ENCODE results near the gene TK1. TPM values are rescaled to one million over a fixed set of nuclear protein-coding genes. Genes with fewer than 3 reads are reported as not detected.
"Not testable (repeated sequence)": the region's sequence is repeated elsewhere in the genome, so short reads cannot be mapped to it uniquely, and the experiment has no call there.

Gene TK1
- total RNA-seq, 2 experiments from 2014 or later = 111 TPM

GRCh38 chr17:78185981-78186691, 716 bp downstream of the TK1 start:
- ChIA-PET CTCF (interaction anchor here (0.7 to 2.0 kb wide), 6 partner anchors 10 to 72 kb away, joined by 3 to 9 read pairs (median 4); no protein-coding TSS in a partner anchor), POLR2A (interaction anchor here (0.6 to 2.2 kb wide), 8 partner anchors 10 to 228 kb away, joined by 3 to 11 read pairs (median 3); no protein-coding TSS in a partner anchor)

DNA sequence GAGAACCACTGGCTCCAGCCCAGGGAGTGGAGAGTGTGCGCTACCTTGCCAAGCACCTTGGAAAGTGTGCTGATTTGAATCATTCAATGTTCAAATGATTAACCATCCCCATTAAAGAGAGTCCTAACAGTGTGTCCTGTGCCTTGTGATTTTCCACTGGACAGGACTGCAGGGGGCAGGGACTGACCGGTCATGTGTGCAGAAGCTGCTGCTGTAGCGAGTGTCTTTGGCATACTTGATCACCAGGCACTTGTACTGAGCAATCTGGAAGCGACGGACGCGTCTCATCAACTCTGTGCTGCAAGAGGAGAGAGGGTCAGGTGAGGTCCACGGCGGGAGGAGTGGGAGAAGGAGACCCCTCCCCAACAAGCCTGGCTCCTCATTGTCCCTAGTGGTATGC, 2.0 kb downstream of the TK1 start:
- CTCF ChIA-PET = interaction anchor here (1.9 kb wide), 1 partner anchor 66 kb away, joined by 9 read pairs; no protein-coding TSS in a partner anchor
- POLR2A ChIA-PET = no interaction called here

DNA sequence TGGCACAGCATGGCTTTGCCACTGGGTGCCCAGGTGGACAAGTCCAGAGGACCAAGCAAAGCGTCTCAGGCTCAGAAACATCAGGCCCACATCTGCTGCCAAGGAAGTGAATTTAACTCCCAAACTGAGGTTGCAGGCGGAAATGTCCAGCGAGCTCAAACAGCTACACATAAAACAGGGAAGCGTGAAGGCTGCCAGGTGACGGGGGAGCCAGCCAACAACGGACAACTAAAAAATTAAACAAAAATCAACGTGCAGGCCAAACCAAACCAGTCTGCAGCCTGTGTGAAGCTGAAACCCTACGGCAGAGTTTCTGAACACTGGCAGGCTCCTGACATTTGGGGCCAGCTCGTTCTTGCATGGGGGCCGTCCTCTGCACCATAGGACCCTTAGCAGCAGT, 2.5 kb downstream of the TK1 start:
- CTCF ChIA-PET = interaction anchor here (1.2 to 1.9 kb wide), 3 partner anchors 9 to 66 kb away, joined by 3 to 9 read pairs (median 7); no protein-coding TSS in a partner anchor
- POLR2A ChIA-PET = interaction anchor here (0.5 kb wide), 1 partner anchor 93 kb away, joined by 6 read pairs; no protein-coding TSS in a partner anchor

DNA sequence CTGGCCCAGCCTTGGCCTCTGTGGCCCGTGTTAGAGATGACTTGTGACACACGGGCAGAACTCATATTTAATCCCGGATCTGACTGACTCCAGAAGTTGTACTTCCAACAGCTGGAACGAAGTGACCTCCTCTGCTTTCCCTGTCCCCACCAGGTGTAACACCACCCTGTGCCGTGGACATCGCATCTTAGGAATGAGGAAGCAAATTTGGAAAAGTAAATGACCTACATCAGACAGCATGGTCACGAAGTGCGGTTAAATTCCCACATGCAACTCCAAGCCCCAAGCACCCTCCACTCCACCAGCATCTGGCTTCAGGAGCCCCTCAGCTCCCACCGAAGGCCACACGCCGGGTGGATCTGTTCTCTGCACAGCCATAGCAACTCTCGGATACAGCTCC, 2.9 kb downstream of the TK1 start:
- ChIA-PET POLR2A (interaction anchor here (0.5 kb wide), 1 partner anchor 93 kb away, joined by 6 read pairs; no protein-coding TSS in a partner anchor), CTCF (interaction anchor here (0.6 to 1.9 kb wide), 4 partner anchors 9 to 67 kb away, joined by 3 to 9 read pairs (median 5); no protein-coding TSS in a partner anchor)

GRCh38 chr17:78182504-78182903, 4.3 kb downstream of the TK1 start:
- POLR2A ChIA-PET = interaction anchor here (0.7 kb wide), 1 partner anchor 9 kb away, joined by 4 read pairs; no protein-coding TSS in a partner anchor

DNA sequence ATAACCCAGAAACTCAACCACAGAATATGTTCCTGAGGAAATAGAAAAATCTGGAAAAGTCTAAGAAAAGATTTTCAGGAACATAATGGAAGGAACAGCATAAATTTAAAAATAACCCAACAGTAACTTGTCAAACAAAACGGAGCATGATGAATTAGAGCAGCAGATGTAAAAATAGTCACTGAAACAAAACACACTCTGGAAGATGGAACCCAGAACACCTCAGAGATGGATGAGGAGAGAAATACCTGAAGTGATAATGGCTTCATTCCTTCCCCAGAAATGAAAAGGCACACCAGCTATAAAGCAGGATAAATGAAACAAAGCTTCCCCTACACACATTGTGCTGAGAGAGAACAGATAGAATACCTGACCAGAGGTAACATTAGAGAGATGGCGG, 6.3 kb downstream of the TK1 start:
- CTCF ChIA-PET = interaction anchor here (1.3 kb wide), 1 partner anchor 71 kb away, joined by 3 read pairs; no protein-coding TSS in a partner anchor

More at GRCh38 chr17:78182504-78182903, 4.3 kb downstream of the TK1 start:
- CTCF ChIA-PET = interaction anchor here (0.5 to 1.8 kb wide), 4 partner anchors 13 to 78 kb away, joined by 3 to 7 read pairs (median 4); no protein-coding TSS in a partner anchor

GRCh38 chr17:78180083-78180482, 6.8 kb downstream of the TK1 start:
- ChIA-PET CTCF (interaction anchor here (1.0 to 1.3 kb wide), 2 partner anchors 11 to 71 kb away, joined by 3 to 4 read pairs; no protein-coding TSS in a partner anchor), POLR2A (no interaction called here)

More for the DNA sequence above, 6.3 kb downstream of the TK1 start:
- POLR2A ChIA-PET = no interaction called here

DNA sequence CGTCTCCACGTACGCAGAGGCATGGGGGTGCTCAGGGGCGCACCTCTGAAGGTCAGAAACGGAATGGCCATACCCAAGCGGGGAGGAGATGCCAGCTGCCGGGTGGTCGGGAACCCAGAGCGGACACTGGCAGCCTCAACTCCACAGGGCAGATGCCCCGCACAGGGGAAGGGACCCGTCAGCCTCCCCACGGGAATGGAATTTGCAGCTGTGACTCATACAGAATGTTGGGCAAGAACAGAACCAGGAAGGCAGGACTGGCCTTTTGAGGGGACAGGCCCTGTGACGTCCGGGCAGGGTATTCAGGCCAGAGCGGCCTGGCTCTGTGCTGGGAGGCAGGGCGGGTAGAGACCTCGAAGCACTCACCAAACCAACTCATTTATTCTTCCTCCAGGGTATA, 7.5 kb downstream of the TK1 start:
- ChIA-PET POLR2A (no interaction called here), CTCF (interaction anchor here (1.0 to 1.7 kb wide), 3 partner anchors 10 to 65 kb away, joined by 3 to 4 read pairs (median 4); no protein-coding TSS in a partner anchor)

- ChIA-PET POLR2A (interaction anchor here (0.7 to 3.0 kb wide), 2 partner anchors 10 to 11 kb away, joined by 3 to 11 read pairs; partner anchors contain the start of genes AFMID and TK1), CTCF (interaction anchor here (0.6 to 2.8 kb wide), 21 partner anchors 10 to 157 kb away, joined by 3 to 14 read pairs (median 4); partner anchors contain the start of genes AFMID and TK1)
Measured at GRCh38 chr17:78176548-78177025, 10.3 kb downstream of the TK1 start.

DNA sequence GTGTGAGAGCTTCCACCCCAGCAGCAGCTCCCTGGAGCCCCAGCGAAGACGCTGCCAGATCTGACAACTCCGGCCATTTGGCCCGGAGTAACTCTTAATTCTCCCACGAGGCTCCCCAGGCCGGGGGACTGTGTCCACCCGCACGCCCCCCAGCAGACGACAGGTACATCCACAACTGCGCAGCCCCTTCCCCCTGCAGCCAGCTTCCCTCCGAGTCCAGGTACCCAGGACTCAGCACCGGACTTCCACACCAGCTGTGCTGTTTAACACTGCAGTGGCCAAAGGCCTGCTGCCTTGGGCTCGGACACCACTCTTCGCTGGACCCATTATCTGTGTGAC, 11.2 kb downstream of the TK1 start:
- POLR2A ChIA-PET = interaction anchor here (3.0 kb wide), 1 partner anchor 11 kb away, joined by 11 read pairs; the partner anchor contains the start of genes AFMID and TK1
- CTCF ChIA-PET = interaction anchor here (1.2 to 2.8 kb wide), 10 partner anchors 8 to 149 kb away, joined by 3 to 14 read pairs (median 4); no protein-coding TSS in a partner anchor

DNA sequence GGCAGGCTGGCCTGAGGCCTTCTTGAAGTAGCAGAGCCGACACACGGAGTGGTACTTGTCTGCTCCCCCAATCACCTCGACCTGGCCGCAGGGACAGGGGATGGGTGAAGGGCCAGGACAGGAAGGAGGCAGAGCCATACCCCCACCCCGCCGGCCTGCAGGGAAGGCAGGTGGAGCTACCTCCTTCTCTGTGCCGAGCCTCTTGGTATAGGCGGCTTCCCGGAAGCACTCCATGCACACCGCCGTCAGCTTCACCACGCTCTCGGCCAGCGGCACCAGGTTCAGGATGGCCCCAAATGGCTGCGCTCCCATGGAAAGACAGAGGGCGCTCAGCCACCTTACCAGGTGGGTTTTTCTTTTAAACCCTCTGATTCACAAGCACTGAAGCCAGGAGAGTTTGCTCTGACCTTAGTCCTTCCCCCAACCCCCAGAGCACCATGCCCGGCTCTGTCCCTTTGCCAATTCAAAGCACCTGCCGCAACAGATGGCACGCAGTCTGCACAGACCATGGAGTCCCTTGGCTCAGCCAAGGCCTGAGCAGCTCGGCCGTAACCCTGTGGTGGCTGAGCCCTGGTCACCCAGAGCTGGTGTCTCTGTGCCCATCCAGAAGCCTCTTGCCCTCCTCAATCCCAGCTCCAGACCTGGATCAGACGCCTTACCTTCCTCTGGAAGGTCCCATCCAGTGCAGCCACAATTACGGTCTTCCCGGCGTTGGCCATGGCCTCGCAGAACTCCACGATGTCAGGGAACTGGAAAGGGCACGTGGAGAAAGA, 11.8 kb downstream of the TK1 start:
- ChIA-PET POLR2A (interaction anchor here (3.0 kb wide), 1 partner anchor 11 kb away, joined by 11 read pairs; the partner anchor contains the start of genes AFMID and TK1), CTCF (interaction anchor here (0.6 to 2.8 kb wide), 7 partner anchors 9 to 91 kb away, joined by 3 to 14 read pairs (median 4); no protein-coding TSS in a partner anchor)

GRCh38 chr17:78174346-78174869, 12.4 kb downstream of the TK1 start:
- CTCF ChIA-PET = interaction anchor here (1.2 to 1.8 kb wide), 2 partner anchors 9 to 37 kb away, joined by 3 to 4 read pairs; no protein-coding TSS in a partner anchor
- POLR2A ChIA-PET = interaction anchor here (3.0 kb wide), 1 partner anchor 12 kb away, joined by 11 read pairs; the partner anchor contains the start of genes AFMID and TK1

GRCh38 chr17:78173097-78173715, 13.6 kb downstream of the TK1 start:
- ChIA-PET POLR2A (interaction anchor here (1.1 kb wide), 1 partner anchor 13 kb away, joined by 3 read pairs; no protein-coding TSS in a partner anchor), CTCF (interaction anchor here (1.6 kb wide), 1 partner anchor 78 kb away, joined by 4 read pairs; no protein-coding TSS in a partner anchor)

DNA sequence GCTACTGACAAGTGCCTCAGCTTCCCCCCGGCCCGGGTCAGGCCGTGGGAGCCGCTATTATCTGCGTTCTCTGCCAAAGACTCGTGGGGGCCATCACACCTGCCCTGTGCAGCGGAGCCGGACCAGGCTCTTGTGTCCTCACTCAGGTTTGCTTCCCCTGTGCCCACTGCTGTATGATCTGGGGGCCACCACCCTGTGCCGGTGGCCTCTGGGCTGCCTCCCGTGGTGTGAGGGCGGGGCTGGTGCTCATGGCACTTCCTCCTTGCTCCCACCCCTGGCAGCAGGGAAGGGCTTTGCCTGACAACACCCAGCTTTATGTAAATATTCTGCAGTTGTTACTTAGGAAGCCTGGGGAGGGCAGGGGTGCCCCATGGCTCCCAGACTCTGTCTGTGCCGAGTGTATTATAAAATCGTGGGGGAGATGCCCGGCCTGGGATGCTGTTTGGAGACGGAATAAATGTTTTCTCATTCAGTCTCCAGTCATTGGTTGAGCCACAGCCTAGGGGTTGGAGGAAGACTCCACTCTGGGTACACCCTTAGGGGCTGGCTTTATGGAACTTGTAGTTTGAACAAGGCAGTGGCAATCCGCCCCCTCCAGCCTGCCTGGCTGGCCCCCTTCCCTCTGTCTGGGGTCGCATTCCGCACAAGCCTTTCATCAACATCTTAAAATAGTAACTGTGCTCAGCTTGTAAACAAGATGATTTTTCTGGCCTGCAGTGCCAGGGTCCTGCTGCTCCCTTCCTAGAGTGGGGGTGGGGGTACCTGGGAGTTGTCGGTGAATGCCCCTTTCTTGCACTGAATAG, 14.4 kb downstream of the TK1 start:
- ChIA-PET CTCF (interaction anchor here (1.6 kb wide), 1 partner anchor 79 kb away, joined by 4 read pairs; no protein-coding TSS in a partner anchor), POLR2A (no interaction called here)

GRCh38 chr17:78171591-78172248, 15.1 kb downstream of the TK1 start:
- CTCF ChIA-PET = interaction anchor here (1.6 kb wide), 1 partner anchor 80 kb away, joined by 4 read pairs; no protein-coding TSS in a partner anchor
- POLR2A ChIA-PET = not testable (repeated sequence)

DNA sequence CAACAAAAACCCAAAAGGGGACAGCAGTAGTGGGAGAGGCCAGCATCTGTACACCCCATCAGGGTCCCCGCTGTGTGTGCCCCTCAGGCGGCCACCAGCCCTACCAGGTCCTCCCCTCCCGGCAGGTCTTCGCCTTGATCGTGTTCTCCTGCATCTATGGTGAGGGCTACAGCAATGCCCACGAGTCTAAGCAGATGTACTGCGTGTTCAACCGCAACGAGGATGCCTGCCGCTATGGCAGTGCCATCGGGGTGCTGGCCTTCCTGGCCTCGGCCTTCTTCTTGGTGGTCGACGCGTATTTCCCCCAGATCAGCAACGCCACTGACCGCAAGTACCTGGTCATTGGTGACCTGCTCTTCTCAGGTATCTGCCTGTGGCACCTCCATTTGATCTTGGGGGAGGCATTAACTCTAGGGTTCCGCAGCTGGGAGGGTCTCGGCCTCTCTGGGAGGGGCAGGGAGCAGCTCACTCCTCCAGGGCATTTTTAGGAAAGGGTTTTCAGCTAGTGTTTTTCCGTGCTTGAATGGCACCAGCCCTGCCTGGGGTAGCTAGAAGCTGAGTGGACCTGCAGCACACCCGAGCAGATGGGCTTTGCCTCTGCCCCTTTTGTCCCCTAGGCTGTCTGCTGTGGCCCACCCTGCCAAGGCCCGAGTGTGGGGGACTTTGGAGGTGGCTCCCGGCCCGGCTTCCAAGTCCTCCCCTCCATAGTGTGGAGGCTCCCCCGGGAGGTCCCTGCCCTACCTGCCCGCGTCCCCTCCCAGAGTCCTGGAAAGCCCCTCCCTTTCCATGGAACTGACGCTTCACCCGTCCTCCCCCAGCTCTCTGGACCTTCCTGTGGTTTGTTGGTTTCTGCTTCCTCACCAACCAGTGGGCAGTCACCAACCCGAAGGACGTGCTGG, 15.9 kb downstream of the TK1 start:
- CTCF ChIA-PET = interaction anchor here (2.3 kb wide), 1 partner anchor 58 kb away, joined by 9 read pairs; no protein-coding TSS in a partner anchor
- POLR2A ChIA-PET = no interaction called here
